GM12891 (cell line): Measurements from ENCODE around the gene KCTD4.

Experiments
- POLR2A ChIP-seq: IDR thresholded peaks from 2 replicates; pipeline ENCODE4 v1.6.1; 2011; ENCODE audit warnings: low read depth, low read length, control low read depth
- POLR2AphosphoS5 ChIP-seq: IDR thresholded peaks from 2 replicates; pipeline ENCODE4 v1.6.1; 2011; ENCODE audit warnings: low read depth, low read length, control low read depth
- SPI1 ChIP-seq: IDR thresholded peaks from 2 replicates; pipeline ENCODE4 v1.6.1; 2011; ENCODE audit warnings: low read depth, low read length, control low read depth
- TAF1 ChIP-seq: IDR thresholded peaks from 2 replicates; pipeline ENCODE4 v1.6.1; 2011; ENCODE audit warnings: low read depth, low read length, control low read depth

DNA sequence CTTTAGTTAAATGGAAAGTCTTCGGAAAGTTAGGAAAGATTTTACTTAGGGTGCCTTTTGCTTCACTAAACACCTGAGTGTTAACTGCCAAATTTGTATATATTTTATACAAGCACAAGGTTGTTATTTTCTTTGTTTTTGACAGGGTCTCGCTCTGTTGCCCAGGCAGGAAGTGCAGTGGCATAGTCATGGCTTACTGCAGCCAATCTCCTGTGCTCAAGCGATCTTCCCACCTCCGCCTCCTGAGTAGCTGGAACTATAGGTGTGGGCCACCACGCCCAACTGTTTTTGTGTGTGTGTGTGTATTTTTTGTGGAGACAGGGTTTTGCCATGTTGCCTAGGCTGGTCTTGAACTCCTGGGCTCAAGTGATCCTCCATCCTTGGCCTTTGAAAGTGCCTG, 16.2 kb downstream of the KCTD4 start:
- TF ChIP-seq POLR2A = no peak
- no peak for TF ChIP-seq POLR2AphosphoS5
- no peak for TF ChIP-seq TAF1
- no peak for TF ChIP-seq SPI1
